T-helper 2 cell treated with Interferon-gamma antibody and Interleukin-4, amounts not matched to agents 100 ng/mL and 5 ng/mL, for 36 hours (primary cell): ENCODE results near the gene RAP1GDS1. TPM values are rescaled to one million over a fixed set of nuclear protein-coding genes. Genes with fewer than 3 reads are reported as not detected.
"Not testable (repeated sequence)": the region's sequence is repeated elsewhere in the genome, so short reads cannot be mapped to it uniquely, and the experiment has no call there.

Experiments used
- intact Hi-C: fragments of 100-400 bp; cut with micrococcal nuclease; formaldehyde crosslinking; loops from one replicate; pipeline ENCODE4 v1.15.1; 2023
- total RNA-seq: library from RNA; stranded (reverse); gene quantifications from 2 replicates; pipeline ENCODE4 v1.2.3, GENCODE V29; 2022

Gene RAP1GDS1
- total RNA-seq, 1 donor from 2014 or later: 73.1 TPM

DNA sequence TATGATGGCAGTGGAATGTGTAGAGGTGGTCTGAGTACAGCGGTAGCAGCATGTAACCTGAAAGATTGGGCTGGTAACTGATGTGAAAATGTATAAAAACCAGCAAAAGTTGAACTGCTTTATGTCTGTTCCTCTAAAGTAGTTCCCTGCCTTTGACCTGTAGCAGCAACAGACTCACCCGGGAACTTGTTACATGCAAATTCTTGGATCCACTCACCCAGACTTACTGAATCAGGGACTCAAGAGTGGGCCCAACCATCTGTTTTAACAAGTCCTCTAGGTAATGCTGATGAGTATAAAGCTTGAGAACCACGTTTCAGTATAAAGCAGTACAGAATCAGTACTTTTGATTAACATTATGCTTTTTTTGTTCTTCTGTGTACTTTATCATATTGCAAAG lies 84.7 kb downstream of the RAP1GDS1 start:
- intact Hi-C loops: no loop called here

DNA sequence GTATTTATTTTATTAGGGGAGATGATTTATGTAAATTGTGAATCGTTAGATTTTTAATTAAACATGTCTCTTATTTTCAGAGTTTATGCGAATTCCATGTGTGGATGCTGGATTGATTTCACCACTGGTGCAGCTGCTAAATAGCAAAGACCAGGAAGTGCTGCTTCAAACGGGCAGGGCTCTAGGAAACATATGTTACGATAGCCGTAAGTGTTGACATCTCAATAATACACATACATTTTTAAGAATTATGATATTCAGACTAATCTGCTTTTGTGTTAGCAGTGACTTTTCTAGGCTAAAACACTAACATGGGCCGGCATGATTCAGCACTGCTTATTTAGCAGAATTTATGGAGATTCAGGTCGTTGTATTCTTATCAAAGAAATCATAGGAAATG lies 91.2 kb downstream of the RAP1GDS1 start:
- intact Hi-C loops: no loop called here

DNA sequence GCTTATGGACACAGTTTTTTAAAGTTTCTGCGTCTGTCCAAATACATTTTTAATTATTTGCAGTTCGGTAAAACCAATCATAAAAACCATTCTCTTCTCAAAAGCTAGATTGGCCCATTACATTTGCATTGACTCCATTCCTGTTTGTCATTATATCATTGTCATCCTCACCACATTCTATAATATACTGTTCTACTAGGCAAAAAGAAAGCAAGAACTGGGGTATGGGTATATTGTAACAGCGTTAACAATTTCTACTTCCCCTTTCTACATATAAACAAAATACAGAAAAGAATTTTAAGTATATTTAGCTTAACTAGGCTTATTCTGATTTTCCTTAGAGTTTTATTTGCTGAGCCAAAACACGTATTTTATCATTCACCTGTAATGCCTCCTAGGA lies 91.8 kb downstream of the RAP1GDS1 start:
- intact Hi-C loops: no loop called here

DNA sequence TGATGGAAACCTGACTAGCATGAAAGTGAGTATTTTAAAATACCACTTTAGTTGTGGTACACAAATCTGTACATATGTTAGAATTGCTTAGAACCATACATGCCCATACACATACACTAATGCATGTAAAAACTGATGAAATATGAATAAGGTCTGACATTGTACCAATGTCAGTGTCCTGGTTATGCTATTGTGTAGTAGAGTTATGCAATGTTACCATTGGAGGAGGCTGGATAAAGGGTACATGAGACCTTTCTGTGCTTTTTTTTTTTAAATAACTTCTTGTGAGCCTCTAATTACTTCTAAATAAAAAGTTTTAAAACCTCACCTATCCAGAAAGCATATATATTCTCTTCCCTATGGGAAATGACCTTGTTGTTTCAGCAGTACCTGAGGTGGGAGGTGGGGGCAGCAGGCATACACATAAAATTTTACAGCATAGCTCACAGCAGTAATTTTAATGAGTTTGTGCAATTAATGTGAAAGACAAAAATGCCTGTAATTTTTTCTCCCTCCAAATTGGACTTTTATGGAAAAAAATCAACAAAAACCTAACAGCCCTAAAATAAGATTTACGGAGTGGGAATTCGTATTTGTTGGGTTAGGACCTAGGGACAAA lies 97.6 kb downstream of the RAP1GDS1 start:
- intact Hi-C loops: loop anchor here (5.0 kb wide), 1 partner anchor 96 kb away; the partner anchor contains the start of gene RAP1GDS1

DNA sequence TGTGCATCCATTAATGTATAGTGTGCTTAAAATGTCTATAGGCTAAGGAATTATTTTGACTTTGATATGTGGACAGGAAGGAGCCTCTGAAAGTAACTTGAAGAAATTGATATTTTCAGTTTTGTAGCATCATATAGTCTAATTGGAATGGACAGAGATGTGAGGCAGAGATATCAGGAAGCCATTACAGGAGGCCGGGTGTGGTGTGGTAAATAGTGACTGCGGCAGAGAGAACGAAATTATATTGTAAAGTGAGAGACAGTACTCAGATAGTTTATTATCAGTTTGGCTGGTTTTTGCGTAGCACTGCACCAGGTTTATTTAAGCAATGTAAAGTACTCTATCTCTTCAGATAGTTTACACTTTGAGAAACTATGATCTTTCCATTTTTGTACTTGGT lies 98.5 kb downstream of the RAP1GDS1 start:
- intact Hi-C loops: loop anchor here (5.0 kb wide), 1 partner anchor 97 kb away; the partner anchor contains the start of gene RAP1GDS1

DNA sequence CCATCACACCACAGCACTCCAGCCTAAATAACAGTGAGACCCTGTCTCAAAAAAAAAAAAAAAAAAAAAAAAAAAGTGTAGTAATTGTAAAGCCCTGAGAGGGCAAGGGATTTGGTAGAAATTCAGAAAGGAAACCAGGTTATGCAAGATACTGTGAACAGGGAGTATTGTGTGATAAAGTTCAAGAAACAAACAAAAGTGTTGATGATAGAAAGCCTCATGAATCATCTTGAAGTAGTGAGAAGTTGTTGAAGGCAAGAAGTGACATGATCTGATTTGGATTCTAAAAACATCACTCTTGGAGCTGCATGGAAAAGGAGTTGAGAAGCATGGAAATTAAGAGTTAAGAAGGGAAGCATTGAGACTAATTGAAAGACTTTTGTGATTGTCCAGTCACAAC lies 102.2 kb downstream of the RAP1GDS1 start:
- intact Hi-C loops: no loop called here

DNA sequence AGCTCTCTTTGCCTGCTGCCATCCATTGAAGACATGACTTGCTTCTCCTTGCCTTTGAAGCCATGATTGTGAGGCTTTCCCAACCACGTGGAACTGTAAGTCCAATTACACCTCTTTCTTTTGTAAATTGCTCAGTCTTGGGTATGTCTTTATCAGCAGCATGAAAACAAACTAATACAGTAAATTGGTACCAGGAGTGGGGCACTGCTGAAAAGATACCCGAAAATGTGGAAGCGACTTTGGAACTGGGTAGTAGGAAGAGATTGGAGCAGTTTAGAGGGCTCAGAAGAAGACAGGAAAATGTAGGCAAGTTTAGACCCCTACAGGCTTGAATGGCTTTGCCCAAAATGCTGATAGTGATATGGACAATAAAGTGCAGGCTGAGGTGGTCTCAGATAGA lies 105.1 kb downstream of the RAP1GDS1 start:
- intact Hi-C loops: not testable (repeated sequence)

DNA sequence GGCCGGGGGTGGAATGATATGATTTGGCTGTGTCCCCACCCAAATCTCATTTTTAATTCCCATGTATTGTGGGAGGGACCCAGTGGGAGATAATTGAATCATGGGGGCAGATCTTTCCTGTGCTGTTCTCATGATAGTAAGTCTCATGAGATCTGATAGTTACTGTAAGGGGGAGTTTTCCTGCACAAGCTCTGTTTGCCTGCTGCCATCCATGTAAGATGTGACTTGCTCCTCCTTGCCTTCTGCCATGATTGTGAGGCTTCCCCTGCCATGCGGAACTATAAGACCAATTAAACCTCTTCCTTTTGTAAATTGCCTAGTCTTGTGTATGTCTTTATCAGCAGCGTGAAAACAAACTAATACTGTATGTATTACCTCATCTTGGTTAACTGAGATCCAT lies 106.8 kb downstream of the RAP1GDS1 start:
- intact Hi-C loops: not testable (repeated sequence)

DNA sequence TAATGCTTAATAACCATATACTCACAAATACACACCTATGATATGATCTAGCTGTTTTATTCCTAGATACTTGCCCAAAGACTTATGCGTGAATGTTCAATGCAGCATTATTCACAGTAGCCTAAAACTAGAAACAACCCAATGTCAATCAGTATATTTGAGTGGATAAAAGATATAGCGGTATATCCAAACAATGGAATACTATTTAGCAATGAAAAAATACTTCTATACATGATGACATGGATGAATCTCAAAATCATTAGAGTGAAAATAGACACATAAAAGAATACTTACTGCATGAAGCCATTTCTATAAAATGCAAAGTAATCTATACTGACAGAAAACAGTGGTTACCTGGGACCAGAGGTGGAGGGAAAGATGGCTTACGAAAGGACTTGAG lies 108.1 kb downstream of the RAP1GDS1 start:
- intact Hi-C loops: no loop called here

DNA sequence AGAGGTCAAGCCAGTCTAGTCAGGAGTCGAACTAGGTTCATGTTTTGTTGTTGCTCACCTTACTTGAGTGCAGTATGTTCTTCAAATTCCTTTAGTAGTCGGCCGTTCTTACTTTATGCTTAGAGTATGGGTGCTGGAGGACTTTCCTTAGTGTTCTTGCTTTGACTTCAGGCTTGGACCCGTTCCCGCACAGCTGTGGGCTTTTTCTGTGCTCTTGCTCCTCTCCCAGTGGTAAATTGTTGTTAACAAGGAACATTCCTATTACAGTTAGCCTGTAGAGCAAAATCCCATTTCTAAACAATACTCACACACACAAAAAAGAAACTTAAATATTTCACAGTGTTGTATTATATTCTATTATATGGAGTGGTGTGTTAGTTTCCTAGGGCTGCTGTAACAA lies 113.5 kb downstream of the RAP1GDS1 start:
- intact Hi-C loops: no loop called here

DNA sequence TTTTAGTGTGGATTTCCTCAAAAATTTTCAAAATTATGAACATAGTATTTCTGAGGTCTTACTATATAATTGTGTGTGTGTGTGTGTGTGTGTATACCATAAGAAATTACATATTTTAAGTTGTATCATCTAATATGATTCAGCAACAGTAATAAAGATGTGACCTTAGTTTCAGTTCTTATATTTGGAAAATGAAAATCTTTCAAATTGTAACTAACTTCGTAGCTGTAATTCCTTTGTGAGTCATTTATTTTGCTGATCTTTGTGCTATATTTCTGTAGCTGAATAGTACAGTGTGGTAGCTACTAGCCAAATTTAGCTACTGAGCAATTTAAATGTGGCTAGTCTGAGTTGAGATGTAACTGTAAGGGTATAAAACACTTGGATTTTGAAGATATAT lies 116.4 kb downstream of the RAP1GDS1 start:
- intact Hi-C loops: no loop called here

DNA sequence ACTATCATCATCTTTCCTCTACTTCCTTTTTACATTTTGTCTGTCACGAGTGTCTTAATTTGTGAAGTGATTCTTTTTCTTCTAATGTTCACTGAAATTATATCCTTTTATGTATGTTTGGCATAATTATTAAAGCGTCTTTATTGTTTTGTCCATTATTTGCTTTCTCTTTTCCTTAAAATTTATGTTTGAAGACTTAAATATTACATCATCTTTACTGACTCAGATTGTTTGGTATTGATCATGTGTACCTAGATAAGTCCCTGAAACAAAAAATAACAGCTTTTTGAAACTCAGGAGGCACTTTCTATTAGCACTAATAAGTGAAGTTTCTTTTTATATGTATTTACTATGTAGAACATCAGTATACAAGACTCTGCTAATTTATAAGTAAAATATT lies 120.1 kb downstream of the RAP1GDS1 start:
- intact Hi-C loops: no loop called here

DNA sequence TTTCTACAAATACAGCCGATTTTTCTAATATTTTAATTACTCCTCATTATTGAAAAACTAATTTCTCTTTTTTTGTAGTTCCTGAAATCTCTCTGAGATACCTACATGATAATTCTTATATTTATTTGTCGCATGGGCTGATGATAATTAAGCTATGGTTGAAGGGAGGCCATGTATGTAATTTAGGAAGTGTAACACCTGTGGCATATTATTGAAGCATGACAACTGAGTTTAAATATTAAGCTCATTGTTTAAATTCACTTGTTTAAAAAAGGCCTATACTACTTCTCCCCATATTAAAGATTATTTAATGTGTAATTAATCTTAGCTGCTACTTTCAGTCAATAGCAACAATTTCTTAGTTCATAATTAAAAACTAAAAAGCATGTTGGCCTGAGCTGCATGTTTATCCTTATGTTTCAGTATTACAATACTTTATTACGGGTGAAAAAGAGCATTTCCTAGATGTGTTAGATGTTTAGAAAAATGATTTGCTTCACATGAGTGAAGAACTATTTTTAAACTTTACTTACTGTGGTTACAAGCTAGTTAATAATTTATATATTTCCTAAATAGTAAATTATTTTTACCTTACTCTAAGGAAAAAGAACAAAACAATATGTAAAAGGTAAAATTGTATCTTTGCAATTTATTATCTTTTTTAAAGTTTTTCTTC lies 122.4 kb downstream of the RAP1GDS1 start:
- intact Hi-C loops: no loop called here

DNA sequence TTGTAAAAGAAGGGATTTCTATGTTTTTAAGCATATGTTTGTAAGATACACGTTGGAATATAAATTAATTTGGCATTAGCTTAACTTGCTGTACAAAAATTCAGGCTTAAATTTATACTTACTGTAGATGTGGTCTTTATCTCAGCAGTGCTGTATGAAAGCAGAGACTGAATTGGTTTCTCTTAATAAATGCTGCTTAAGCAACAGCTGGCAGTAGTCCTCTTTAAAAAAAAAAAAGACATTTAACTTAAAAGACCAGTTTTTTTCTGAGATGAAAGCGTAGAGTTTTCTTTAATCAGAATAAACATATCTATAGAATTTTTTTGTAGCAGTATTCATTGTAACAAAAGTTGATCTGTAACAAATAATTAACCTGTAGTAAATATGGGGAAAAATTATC lies 124.6 kb downstream of the RAP1GDS1 start:
- intact Hi-C loops: no loop called here

DNA sequence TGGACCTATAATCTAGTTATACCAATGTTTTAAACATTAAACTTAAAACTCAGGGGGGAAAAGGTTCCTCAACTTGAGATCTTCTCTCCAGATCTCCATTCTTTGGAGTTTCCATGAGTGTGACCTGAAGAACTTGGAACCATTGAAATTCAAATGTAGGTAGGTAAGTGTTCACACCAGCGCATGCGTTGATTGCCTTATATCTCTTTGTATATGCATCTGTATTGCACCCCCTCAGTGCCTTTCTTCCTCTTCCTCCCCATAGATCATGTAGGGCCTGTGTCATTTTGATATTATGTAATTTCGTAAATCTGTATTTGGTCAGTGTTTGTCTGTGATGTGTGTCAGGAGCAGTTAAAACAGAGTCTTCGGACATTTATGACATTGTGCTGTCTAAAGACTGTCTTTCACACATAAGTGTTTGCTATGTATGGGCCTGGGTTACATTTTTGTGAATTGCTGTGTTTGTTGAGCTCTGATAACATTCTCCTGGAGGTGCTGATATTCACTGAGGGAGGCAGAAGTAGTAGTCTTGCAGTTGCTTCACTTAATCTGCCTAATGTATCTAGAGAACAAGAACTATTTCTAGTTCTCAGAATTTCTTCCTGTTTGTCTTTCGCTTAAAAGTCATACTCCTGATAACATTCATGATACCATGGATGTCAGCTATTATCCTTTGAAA lies 126.3 kb downstream of the RAP1GDS1 start:
- intact Hi-C loops: no loop called here

DNA sequence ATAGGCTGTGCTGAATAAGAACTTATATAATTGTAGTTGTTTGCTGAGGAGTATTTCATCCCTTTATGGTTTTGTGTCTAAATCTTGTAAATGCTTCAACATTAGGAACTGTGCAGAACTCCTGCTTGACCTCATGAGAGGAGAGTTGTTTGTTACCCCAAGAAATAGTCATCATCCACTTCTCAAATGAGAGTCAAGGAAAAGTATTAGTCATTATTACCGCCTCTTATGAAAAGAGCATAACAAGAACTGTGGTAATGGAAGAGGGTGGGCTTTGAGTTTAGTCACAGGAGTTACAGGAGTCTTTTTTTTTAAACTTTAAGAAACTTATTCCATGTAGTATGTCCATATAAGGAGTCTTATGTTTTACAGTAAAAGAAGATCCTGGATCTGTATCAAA lies 132.9 kb downstream of the RAP1GDS1 start:
- intact Hi-C loops: no loop called here

DNA sequence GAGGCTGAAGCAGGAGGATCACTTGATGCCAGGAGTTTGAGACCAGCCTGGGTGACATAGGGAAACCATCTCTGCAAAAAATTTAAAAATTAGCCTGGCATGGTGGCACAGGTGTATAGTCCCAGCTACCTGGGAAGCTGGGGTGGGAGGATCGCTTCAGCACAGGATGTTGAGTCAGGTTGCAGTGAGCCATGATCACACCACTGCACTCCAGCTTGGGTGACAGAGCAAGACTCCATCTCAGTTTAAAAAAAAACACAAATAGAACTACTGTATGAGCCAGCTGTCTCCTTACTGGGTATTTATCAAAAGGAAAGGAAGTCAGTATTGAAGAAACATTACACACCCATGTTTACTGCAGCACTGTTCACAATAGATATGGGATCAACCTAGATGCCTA lies 138.7 kb downstream of the RAP1GDS1 start:
- intact Hi-C loops: no loop called here

DNA sequence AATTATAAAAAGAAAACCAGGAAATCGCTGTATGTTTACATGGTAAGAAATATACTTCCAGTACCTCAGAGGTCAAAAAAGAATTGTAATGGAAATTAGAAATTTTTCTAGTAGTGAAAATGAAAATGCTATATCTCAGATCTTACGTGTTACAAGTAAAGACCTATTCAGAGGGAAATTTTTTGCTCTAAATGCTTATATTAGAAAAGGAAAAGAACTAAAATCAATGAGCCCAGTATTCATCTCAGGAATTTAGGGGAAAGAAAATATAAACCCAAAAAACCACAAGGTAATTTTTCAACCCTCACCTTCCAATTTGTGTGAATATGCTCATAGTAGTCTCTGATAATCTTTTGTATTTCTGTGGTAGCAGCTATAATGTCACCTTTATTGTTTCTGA lies 145.6 kb downstream of the RAP1GDS1 start:
- intact Hi-C loops: no loop called here

DNA sequence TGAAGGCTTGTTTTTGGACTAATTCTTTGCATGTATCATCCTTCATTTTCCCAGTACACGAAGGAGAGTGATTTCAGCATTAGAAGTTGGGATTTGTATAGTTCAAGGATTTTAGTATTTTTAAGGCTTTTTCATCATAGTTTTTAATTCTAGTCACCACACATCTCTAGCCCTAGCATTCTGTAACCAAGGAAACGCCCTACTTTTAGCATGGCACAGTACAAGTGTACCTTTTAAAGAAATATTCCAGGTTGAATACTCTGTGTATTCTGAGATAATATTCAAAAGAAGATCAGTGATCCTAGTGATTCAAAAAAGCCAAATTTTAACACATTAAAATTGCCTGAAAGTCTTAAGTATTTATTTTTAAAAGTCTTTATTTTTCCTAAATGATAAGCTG lies 150.5 kb downstream of the RAP1GDS1 start:
- intact Hi-C loops: no loop called here

DNA sequence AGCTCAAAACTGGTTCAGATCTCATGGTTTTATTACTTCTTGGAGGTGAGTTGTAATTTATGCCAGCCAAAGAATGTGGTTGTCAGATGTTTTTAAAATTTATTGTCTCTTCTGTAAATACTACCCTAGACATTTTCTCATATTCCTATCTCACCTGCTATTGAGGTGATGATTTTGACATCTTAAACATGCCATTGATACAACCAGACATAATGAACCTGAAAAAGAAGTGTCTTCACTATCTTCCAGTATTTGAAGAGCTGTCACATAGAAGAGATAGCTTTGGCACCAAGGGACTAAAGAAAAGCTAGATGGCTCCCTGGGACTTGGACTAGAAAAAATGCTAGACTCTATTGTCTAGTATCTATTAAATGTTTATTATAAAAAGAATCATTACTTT lies 155.7 kb downstream of the RAP1GDS1 start:
- intact Hi-C loops: no loop called here

DNA sequence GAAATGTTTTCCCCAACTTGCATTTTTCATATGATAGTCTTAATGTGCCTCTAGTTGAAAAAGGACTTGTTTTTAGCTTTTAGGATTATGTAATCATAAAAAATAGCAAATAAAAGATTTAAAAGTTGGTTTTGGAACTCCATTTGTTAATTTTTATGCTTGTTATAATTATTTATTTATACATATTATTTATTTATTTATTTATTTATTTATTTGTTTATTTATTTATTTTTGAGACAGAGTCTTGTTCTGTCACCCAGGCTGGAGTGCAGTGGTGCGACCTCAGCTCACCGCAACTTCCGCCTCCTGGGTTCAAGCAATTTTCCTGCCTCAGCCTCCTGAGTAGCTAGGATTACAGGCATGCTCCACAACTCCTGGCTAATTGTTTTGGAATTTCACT lies 159.0 kb downstream of the RAP1GDS1 start:
- intact Hi-C loops: not testable (repeated sequence)

DNA sequence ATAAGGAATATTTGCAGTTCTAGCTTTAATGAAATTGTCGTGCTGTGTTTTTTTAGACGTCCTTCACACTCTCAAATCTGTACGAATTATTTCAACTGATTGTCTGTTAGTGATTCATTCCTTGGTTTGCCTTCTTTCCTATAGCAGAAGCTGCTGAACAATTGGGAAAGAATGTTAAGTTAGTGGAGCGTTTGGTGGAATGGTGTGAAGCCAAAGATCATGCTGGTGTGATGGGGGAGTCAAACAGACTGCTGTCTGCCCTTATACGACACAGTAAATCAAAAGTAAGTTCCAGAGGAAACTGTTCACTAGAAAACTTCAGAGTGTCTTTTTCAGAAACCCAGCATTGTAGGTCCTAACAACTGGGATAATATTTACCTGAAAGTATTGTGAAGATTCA lies 159.9 kb downstream of the RAP1GDS1 start:
- intact Hi-C loops: no loop called here

DNA sequence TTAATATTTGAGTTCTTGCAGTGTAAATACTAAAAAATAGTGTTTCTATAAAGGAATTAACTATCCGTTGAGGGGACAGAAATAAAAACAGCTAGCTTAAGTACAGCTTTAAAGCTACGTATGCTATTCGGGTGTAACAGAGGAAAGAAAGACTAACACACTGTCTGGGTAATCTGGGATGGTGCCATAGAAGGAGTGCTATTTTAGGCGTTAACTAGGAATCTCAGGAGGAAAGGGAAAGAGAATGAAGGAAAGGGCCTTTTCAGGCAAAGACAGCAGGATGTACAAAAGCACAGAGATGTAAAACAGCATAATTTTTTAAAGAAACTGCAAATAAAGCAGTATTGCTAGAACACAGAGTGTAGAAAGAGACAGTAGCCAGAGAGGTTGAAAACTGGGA lies 161.8 kb downstream of the RAP1GDS1 start:
- intact Hi-C loops: no loop called here
